Inflammatory macrophage treated with lipopolysaccharide for 1 hour (primary cell): ENCODE data around the gene CHRNA5.

Experiments
- DNase-seq, 2 donors: peaks; one replicate each; pipeline ENCODE4 v3.0.0-alpha.2; 2020 to 2022

Gene CHRNA5

DNA sequence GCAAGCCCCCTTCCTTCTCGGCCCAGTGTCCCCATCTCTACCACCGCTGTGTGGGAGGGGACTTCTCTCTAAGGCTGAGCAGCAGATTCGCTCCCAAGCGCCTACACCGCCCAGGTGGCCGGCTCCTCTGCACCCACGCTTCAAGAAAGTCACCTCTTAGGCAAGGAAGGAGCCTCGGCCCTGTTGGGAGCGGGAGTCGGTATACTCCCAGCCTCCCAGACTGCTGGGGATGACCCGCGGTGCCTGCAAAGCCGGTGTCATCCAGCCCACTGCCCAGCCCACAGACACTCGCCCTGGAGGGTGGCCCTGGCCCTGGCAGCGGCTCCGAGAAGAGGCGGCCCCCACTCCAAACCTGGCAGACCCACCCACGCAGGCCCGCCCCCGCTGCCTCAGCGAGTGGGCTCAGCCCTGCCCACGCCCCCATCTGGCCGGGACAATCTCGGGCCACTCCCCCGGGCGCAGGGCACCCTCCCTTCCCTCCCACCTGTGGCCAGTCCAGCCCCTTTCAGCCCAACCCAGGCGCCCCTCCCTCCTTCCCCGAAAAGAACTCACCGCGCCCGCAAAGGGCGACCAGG lies 75.3 kb downstream of the CHRNA5 start:
- no peak for DNase-seq

GRCh38 chr15:78641102-78641748 lies 75.9 kb downstream of the CHRNA5 start, which contains the start of gene CHRNB4:
Gene CHRNB4 (minus strand): TSS chr15:78641210. CDS start chr15:78641133, 77 bp downstream.
- no peak for DNase-seq

DNA sequence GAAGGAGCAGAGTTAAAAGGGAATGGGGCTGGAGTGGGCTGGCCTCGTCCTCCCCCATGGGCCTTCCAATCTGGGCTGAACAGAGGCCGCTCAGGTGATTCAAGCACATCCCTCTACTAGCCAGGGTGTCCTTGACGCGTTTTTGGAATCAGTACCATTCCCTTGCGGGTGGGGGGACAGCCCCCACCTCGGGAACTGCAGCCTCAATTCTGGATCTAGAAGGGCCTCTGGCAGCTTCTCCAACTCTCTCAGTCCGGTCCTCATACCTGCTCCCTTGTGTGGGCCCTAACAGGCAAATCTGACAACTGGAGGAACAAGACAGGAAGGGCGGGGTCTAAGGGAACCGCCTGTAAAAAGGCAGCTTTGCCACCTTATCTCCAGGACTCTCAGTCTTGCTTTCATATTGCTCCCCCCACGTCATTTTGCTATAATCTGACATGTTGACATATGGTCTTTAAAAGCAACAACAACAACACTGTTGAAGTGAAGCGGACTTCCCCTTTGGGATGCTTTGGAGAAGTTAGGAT lies 76.5 kb downstream of the CHRNA5 start:
- no peak for DNase-seq

- no peak for DNase-seq
These were observed 77.0 kb downstream of the CHRNA5 start for GRCh38 chr15:78642331-78642730.
